Activated CD4-positive, alpha-beta T cell treated with anti-CD3 and anti-CD28 coated beads, Interleukin-2, amount 10 ng/mL, durations not matched to agents 7 days and 5 days (primary cell): ENCODE data around the gene DAG1. TPM values are rescaled to one million over a fixed set of nuclear protein-coding genes. Genes with fewer than 3 reads are reported as not detected.
"Not testable (repeated sequence)": the region's sequence is repeated elsewhere in the genome, so short reads cannot be mapped to it uniquely, and the experiment has no call there.

Experiments used
- CTCF ChIA-PET: fragments of 350-600 bp; sonication (Branson Sonifier 250); formaldehyde crosslinking; loops from one replicate; lab custom pipeline; 2021; ENCODE audit warnings: antibody characterized with exemption; lab: Charles Lee
- POLR2A ChIA-PET: fragments of 350-600 bp; sonication (Branson Sonifier 250); formaldehyde crosslinking; loops from one replicate; lab custom pipeline; 2021; ENCODE audit warnings: antibody characterized with exemption; lab: Charles Lee
- DNase-seq: peaks from one replicate; pipeline ENCODE4 v3.0.0-alpha.2; 2020
- H3K27ac Mint-ChIP-seq: one replicate; pipeline ENCODE4 v1.8.0; 2021; ENCODE audit warnings: mild to moderate bottlenecking, moderate library complexity, mixed read lengths
- H3K27me3 Mint-ChIP-seq: one replicate; pipeline ENCODE4 v1.8.0; 2021; ENCODE audit warnings: mixed read lengths
- H3K36me3 Mint-ChIP-seq: one replicate; pipeline ENCODE4 v1.8.0; 2021; ENCODE audit warnings: low read depth, mixed read lengths
- H3K4me1 Mint-ChIP-seq: one replicate; pipeline ENCODE4 v1.8.0; 2021; ENCODE audit warnings: mixed read lengths
- H3K4me3 Mint-ChIP-seq: one replicate; pipeline ENCODE4 v1.8.0; 2021; ENCODE audit warnings: mild to moderate bottlenecking, moderate library complexity, mixed read lengths
- H3K9me3 Mint-ChIP-seq: one replicate; pipeline ENCODE4 v1.8.0; 2021; ENCODE audit warnings: mixed read lengths
- total RNA-seq, 2 experiments: library from RNA; stranded (reverse); gene quantifications; one replicate each; pipeline ENCODE4 v1.2.3, GENCODE V29; 2021

DAG1 gene
- total RNA-seq, 2 experiments from 2014 or later, result 15.4 to 18.1 TPM

DNA sequence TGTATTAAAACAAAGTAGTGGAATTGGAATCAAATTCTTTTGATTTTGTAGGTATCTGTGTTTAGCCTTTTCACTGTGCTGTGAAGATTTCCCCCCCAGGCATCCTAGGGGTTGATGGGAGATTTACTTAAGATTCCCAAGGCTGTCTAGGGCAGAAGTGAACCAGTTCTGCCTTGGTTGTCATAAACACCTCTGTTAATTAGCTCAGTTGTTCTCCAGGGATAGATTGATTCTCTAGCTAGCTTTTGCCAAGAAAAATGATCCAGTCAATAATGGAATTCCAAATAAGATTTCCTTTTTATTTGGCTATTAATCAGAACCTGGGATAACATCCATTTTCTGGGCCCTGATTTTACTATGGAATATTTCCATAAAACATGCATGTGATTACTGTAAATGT, 12.7 kb downstream of the DAG1 start:
- CTCF ChIA-PET, result interaction anchor here (0.6 to 1.3 kb wide), 2 partner anchors 11 to 112 kb away, joined by 3 read pairs; no protein-coding TSS in a partner anchor
- Mint-ChIP-seq H3K27me3 (no peaks in the 10 kb centered on the region), H3K4me1 (no peaks in the 10 kb centered on the region), H3K4me3 (no peak overlapping the region), H3K27ac (no peak overlapping the region), H3K36me3 (peaks cover 19% of the 10 kb centered on the region), H3K9me3 (no peaks in the 10 kb centered on the region)
- POLR2A ChIA-PET, result no interaction called here
- DNase-seq, result no peak

DNA sequence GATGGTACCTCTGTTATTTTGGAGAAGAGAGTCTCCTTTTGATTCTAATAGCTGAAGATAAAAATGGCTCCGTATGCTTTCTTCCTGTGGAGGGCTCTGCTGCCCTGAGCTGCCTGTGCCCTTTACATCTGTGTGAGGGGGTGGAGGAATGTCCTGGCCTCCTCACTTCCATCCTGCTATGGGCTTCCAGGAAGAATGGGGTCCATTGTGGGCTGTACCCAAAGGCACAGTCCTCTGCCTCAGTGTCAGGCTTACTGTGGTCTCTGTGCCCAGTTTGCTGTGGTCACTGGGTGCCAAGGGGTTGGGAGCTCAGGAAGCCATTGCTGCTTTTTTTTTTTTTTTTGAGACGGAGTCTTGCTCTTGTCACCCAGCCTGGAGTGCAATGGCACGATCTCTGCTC, 14.4 kb downstream of the DAG1 start:
- peaks cover 9% of the 10 kb centered on the region for H3K36me3 Mint-ChIP-seq
- ChIA-PET POLR2A (no interaction called here), CTCF (interaction anchor here (1.1 kb wide), 1 partner anchor 246 kb away, joined by 3 read pairs; no protein-coding TSS in a partner anchor)
- H3K4me3 Mint-ChIP-seq, result no peak overlapping the region
- H3K4me1 Mint-ChIP-seq, result no peaks in the 10 kb centered on the region
- no peak overlapping the region for H3K27ac Mint-ChIP-seq
- H3K9me3 Mint-ChIP-seq, result no peaks in the 10 kb centered on the region
- no peak for DNase-seq
- H3K27me3 Mint-ChIP-seq, result no peaks in the 10 kb centered on the region

DNA sequence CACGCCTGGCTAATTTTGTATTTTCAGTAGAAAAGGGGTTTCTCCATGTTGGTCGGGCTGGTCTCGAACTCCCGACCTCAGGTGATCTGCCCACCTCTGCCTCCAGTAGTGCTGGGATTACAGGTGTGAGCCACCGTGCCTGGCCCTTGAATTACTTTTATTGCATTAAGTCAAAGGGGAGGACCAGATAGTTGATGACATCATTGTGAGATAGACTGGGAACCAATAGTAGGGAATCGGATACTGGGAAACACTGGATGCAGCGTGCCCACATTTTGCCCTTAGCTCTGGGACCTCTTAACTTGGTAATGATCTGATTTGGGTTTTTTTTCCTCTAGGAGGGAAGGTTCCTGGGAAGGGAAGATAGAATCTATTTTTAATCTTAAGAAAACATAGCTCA, 19.2 kb downstream of the DAG1 start:
- DNase-seq, result no peak
- H3K4me1 Mint-ChIP-seq, result peaks cover 3% of the 10 kb centered on the region
- no peak overlapping the region for H3K4me3 Mint-ChIP-seq
- H3K27me3 Mint-ChIP-seq, result no peaks in the 10 kb centered on the region
- H3K27ac Mint-ChIP-seq, result no peak overlapping the region
- no peaks in the 10 kb centered on the region for H3K9me3 Mint-ChIP-seq
- peaks cover 9% of the 10 kb centered on the region for H3K36me3 Mint-ChIP-seq
- CTCF ChIA-PET, result no interaction called here
- POLR2A ChIA-PET, result no interaction called here

DNA sequence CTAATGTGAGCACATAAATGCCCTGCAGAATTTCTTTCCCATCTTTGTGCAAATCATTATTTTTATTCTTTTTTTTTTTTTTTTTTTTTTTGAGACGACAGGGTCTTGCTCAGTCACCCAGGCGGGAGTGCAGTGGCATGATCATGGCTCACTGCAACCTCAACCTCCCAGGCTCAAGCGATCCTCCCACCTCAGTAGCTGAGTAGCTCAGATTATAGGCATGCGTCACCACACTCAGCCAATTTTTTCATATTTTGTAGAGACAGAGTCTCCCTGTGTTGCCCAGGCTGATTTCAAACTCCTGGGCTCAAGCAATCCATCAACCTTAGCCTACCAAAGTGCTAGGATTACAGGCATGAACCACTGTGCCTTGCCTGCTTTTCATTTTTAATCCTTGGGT, 22.9 kb downstream of the DAG1 start:
- DNase-seq, result no peak
- Mint-ChIP-seq H3K36me3 (peaks cover 7% of the 10 kb centered on the region), H3K4me1 (peaks cover 7% of the 10 kb centered on the region), H3K27ac (no peak overlapping the region), H3K27me3 (no peaks in the 10 kb centered on the region), H3K9me3 (no peaks in the 10 kb centered on the region), H3K4me3 (no peak overlapping the region)
- ChIA-PET CTCF (interaction anchor here (0.7 to 1.1 kb wide), 2 partner anchors 47 to 120 kb away, joined by 3 to 4 read pairs; no protein-coding TSS in a partner anchor), POLR2A (no interaction called here)

DNA sequence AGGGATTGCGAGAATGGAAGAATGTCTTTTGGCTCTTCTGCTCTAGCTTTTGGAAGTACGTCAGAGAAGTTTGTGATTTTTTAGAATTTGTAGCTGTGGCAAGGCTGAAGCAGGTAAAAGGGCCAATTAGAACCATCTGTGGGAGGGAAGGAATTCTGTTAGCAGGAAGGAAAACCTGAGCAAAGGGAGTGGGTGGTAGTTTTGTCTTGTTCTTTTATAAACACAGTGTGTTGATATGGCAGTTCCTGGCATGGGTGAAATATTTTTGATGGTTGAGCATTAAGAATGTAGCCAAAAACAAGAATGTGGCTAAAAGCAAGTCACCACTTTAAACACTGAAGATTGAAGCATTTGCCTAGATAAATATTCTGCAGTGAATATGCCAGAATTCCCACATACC, 23.8 kb downstream of the DAG1 start:
- Mint-ChIP-seq H3K4me3 (no peak overlapping the region), H3K27ac (no peak overlapping the region), H3K9me3 (no peaks in the 10 kb centered on the region), H3K4me1 (peaks cover 9% of the 10 kb centered on the region), H3K27me3 (no peaks in the 10 kb centered on the region), H3K36me3 (peaks cover 7% of the 10 kb centered on the region)
- POLR2A ChIA-PET, result no interaction called here
- CTCF ChIA-PET, result interaction anchor here (0.7 kb wide), 1 partner anchor 210 kb away, joined by 3 read pairs; no protein-coding TSS in a partner anchor
- no peak for DNase-seq

DNA sequence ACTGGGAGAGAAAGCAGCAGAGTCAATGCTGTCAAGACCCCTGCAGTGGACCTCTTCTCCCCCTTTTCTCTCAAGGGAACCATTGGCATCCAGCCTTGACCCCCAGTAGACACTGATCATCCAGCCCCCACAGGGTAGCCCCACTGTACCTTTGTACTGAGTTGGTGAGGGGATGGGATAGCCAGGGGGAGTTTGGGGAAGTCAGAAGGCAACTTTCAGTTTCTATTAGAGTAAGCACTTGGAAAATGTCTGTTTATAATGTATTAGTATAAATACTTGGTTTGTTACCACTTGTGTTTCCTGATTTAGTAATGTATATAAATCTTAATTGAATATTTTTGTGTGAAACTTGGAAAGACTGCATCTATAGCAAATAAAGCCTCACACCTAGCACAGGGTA, 25.0 kb downstream of the DAG1 start:
- Mint-ChIP-seq H3K27me3 (no peaks in the 10 kb centered on the region), H3K36me3 (peaks cover 6% of the 10 kb centered on the region), H3K4me3 (no peak overlapping the region), H3K27ac (peak overlapping the region; percentile 41), H3K4me1 (peaks cover 9% of the 10 kb centered on the region), H3K9me3 (no peaks in the 10 kb centered on the region)
- no peak for DNase-seq
- POLR2A ChIA-PET, result no interaction called here
- CTCF ChIA-PET, result interaction anchor here (0.5 kb wide), 1 partner anchor 43 kb away, joined by 4 read pairs; no protein-coding TSS in a partner anchor

DNA sequence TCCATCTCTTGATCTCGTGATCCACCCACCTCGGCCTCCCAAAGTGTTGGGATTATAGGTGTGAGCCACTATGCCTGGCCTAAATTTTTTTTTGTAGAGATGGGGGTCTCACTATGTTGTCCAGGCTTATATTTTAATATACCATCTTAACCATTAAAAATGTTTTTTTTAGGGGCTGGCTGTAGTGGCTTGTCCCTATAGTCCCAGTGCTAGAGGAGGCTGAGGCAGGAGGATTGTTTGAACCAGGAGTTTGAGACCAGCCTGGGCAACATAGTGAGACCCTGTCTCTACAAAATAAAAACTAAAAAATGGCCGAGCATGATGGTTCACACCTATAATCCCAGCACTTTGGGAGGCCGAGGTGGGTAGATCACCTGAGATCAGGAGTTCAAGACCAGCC, 26.8 kb downstream of the DAG1 start:
- H3K36me3 Mint-ChIP-seq, DNase-seq, POLR2A ChIA-PET, CTCF ChIA-PET, H3K9me3 Mint-ChIP-seq, H3K4me3 Mint-ChIP-seq, H3K27me3 Mint-ChIP-seq, H3K27ac Mint-ChIP-seq: not testable (repeated sequence)
- H3K4me1 Mint-ChIP-seq, result peaks cover 16% of the 10 kb centered on the region

DNA sequence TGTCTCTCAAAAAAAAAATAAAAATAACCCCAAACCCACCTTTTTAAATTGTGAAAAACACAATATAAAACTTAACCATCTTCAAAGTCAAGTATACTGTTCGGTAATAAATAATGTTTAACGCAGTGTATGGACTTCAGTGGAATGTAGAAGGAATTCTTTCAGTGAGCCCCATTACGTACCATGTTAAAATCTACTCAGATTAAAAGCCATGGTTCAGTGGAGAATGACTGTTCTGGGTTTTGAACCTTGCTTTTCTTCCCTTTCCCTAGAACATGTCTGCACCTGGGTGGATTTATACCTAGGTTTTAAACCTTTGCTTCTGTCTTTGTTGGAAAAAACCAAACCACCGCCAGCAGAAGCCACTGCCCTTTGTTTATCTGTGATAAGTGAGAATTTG, 27.5 kb downstream of the DAG1 start:
- Mint-ChIP-seq H3K27me3 (no peaks in the 10 kb centered on the region), H3K4me1 (peaks cover 16% of the 10 kb centered on the region), H3K9me3 (no peaks in the 10 kb centered on the region), H3K36me3 (peaks cover 6% of the 10 kb centered on the region), H3K4me3 (no peak overlapping the region), H3K27ac (no peak overlapping the region)
- POLR2A ChIA-PET, result no interaction called here
- DNase-seq, result no peak
- CTCF ChIA-PET, result interaction anchor here (1.1 kb wide), 1 partner anchor 85 kb away, joined by 5 read pairs; no protein-coding TSS in a partner anchor

DNA sequence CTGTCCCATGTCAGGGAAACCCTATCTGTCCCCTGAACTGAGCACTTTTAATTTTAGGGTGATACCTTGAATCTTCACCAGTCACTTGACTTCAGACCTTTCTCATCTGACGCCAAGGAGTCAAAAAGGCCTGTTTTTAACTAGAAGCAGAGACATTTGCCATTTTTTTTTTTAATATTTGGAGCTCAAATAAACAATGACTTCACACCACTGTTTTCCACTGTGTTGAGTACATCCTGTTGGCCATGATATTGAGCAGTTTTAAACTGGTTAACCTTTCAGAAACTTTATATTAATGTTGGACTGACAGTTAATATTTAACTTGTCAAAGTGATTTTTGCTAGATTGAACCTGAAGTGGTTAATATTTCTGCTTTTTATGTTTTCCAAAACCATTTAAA, 28.2 kb downstream of the DAG1 start:
- H3K27ac Mint-ChIP-seq, result no peak overlapping the region
- peaks cover 16% of the 10 kb centered on the region for H3K4me1 Mint-ChIP-seq
- no peak for DNase-seq
- H3K27me3 Mint-ChIP-seq, result no peaks in the 10 kb centered on the region
- CTCF ChIA-PET, result interaction anchor here (1.1 kb wide), 1 partner anchor 85 kb away, joined by 5 read pairs; no protein-coding TSS in a partner anchor
- H3K4me3 Mint-ChIP-seq, result no peak overlapping the region
- POLR2A ChIA-PET, result no interaction called here
- peaks cover 6% of the 10 kb centered on the region for H3K36me3 Mint-ChIP-seq
- H3K9me3 Mint-ChIP-seq, result no peaks in the 10 kb centered on the region

DNA sequence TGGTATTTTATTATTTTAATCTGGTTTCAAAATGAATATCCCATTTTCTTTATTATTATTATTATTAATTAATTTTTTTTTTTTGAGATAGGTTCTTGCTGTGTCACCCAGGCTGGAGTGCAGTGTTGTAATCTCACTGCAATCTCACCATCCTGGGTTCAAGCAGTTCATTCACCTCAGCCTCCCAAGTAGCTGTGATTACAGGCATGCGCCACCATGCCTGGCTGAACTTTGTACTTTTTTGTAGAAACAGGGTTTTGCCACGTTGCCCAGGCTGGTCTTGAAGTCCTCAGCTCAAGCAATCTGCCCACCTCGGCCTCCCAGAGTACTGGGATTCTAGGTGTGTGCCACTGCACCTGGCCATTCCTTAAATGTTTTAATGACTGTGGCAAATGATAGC, 28.6 kb downstream of the DAG1 start:
- CTCF ChIA-PET, result no interaction called here
- Mint-ChIP-seq H3K36me3 (peaks cover 5% of the 10 kb centered on the region), H3K4me3 (no peak overlapping the region), H3K27ac (no peak overlapping the region), H3K27me3 (no peaks in the 10 kb centered on the region), H3K9me3 (no peaks in the 10 kb centered on the region), H3K4me1 (peaks cover 16% of the 10 kb centered on the region)
- POLR2A ChIA-PET, result no interaction called here
- DNase-seq, result no peak

DNA sequence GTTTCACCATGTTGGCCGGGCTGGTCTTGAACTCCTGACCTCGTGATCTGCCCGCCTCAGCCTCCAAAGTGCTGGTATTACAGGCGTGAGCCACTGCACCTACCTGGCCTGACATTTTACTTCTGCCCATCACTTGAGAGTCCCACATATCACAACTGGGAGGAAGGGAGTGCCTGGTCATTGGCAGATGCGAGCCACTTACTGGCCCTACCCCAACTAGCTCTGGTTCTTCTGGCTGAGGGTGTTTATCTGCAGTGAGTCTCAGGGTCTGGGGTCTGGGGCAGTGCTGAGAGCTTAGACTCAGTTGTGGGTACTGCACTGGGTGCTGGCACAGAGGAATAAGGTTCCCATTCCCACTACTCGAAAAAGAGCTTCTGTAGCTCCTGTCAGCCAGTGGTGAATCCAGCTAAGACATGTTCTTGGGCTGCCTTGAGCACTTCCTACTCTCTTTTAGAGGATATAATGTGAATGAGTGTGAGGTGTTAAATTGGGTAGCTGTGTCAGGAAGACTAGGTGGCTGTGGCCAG, 30.2 kb downstream of the DAG1 start:
- Mint-ChIP-seq H3K27ac (no peak overlapping the region), H3K36me3 (peaks cover 3% of the 10 kb centered on the region), H3K4me1 (peaks cover 10% of the 10 kb centered on the region), H3K4me3 (no peak overlapping the region), H3K9me3 (no peaks in the 10 kb centered on the region), H3K27me3 (no peaks in the 10 kb centered on the region)
- no peak for DNase-seq
- ChIA-PET CTCF (interaction anchor here (1.1 to 1.9 kb wide), 4 partner anchors 9 to 23 kb away, joined by 3 to 8 read pairs (median 4); no protein-coding TSS in a partner anchor), POLR2A (no interaction called here)

DNA sequence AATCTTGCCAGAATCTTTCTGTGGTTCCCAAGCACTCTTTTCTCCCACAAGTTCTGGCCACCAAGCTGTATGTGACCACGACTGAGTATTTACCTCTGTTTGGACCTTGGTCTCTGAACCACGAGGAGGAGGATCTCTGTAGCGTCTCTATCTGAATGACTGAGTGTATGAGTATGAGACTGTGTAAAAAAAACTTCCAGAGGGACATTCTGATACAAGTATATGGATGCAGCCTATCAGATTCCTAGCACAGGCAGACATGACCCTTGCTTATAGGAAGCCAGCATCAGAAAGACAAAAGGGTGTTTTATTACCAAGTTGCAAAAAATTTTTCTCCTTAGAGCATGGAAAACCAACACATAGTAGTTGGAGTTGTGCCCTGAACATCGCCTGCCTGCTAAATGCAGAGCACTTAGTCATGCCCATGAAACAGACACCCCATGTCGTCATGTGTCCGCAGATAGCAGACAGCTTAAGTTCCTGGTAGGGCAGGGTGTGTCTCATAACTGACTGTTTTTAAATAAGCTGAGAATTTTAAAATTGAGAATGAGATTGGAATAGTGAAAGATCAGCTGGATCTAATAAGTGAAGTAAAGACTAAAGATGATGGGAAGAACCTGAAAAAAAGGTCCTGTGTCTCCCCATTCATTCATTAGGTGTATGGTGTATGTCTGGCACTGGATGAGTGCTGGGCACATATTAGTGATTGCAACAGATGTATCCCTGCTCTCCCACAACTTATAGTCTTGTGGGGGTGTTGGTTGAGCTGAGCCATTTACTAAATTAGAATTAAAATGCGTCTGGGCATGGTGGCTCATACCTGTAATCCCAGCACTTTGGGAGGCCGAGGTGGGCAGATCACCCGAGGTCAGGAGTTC, 30.9 kb downstream of the DAG1 start:
- no peak overlapping the region for H3K4me3 Mint-ChIP-seq
- CTCF ChIA-PET, result interaction anchor here (0.6 to 1.9 kb wide), 4 partner anchors 8 to 23 kb away, joined by 3 to 8 read pairs (median 4); no protein-coding TSS in a partner anchor
- H3K4me1 Mint-ChIP-seq, result peaks cover 10% of the 10 kb centered on the region
- POLR2A ChIA-PET, result no interaction called here
- no peaks in the 10 kb centered on the region for H3K9me3 Mint-ChIP-seq
- no peak overlapping the region for H3K27ac Mint-ChIP-seq
- no peak for DNase-seq
- H3K36me3 Mint-ChIP-seq, result peaks cover 3% of the 10 kb centered on the region
- no peaks in the 10 kb centered on the region for H3K27me3 Mint-ChIP-seq

DNA sequence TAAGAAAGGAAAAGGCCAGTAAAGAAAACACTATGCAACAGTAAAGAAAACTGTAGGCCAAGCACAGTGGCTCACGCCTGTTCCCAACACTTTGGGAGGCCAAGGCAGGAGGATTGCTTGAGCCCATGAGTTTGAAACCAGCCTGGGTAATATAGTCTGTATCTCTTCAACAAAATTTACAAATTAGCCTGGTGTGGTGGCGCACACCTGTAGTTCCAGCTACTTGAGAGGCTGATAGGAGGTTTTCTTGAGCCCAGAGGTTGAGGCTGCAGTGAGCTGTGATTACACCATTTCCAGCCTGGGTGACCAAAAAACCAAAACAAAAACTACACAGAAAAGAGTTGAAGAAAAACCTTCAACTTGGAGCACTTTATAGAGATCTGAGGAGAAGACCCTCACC, 31.8 kb downstream of the DAG1 start:
- CTCF ChIA-PET, result interaction anchor here (1.9 kb wide), 1 partner anchor 13 kb away, joined by 8 read pairs; no protein-coding TSS in a partner anchor
- H3K36me3 Mint-ChIP-seq, result peaks cover 3% of the 10 kb centered on the region
- no peak for DNase-seq
- POLR2A ChIA-PET, result no interaction called here
- H3K27ac Mint-ChIP-seq, result no peak overlapping the region
- no peaks in the 10 kb centered on the region for H3K27me3 Mint-ChIP-seq
- H3K9me3 Mint-ChIP-seq, result no peaks in the 10 kb centered on the region
- H3K4me1 Mint-ChIP-seq, result peaks cover 10% of the 10 kb centered on the region
- no peak overlapping the region for H3K4me3 Mint-ChIP-seq
